Gastroesophageal sphincter (tissue), 2 donors: ENCODE measurements around the gene KRTAP20-4.

Experiments
- POLR2A ChIP-seq, 2 donors: fragments of 450-650 bp; IDR thresholded peaks; one replicate each; pipeline ENCODE4 v1.6.1; 2017; ENCODE audit warnings: antibody characterized with exemption in 2 of 2, mild to moderate bottlenecking in 2 of 2, moderate library complexity in 1 of 2
- POLR2AphosphoS5 ChIP-seq: sonication (generic); formaldehyde crosslinking; IDR thresholded peaks from one replicate; pipeline ENCODE4 v1.6.1; 2017; ENCODE audit warnings: antibody characterized with exemption

DNA sequence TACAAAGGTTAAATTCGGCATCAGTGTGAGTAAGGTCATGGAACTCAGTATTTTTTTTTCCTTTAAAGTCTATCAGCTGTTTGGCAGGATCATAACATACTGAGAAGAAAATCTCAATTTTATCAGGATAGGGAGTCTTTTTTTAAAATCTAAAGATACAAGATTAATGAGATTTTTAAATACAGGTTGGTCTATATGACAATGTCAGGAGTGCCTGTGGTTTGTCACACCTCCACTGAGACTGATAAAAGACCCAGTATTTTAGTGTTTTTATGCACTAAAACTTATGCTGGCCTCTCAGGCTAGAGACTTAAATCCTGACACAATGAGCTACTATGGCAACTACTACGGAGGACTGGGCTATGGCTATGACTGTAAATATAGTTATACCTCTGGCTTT, 22.1 kb downstream of the KRTAP20-4 start, which contains the start of gene KRTAP20-3:
- TF ChIP-seq POLR2A (IDR thresholded peaks at IDR 0.05) (no peak), POLR2AphosphoS5 (no peak)
